Myocyte (in vitro differentiated cells): ENCODE data around the gene TROAP. TPM values are rescaled to one million over a fixed set of nuclear protein-coding genes. Genes with fewer than 3 reads are reported as not detected.
"Not testable (repeated sequence)": the region's sequence is repeated elsewhere in the genome, so short reads cannot be mapped to it uniquely, and the experiment has no call there.

Experiments
- DNase-seq: peaks from one replicate; pipeline ENCODE4 v3.0.0-alpha.2; 2012; ENCODE audit warnings: low read depth
- total RNA-seq: library from RNA; depleted of rRNA; stranded (reverse); fragments of >200 nt; gene quantifications from 2 replicates; pipeline ENCODE4 v1.2.3, GENCODE V29; 2014

Gene TROAP
- total RNA-seq, 1 donor from 2014 or later, result 1.1 TPM

DNA sequence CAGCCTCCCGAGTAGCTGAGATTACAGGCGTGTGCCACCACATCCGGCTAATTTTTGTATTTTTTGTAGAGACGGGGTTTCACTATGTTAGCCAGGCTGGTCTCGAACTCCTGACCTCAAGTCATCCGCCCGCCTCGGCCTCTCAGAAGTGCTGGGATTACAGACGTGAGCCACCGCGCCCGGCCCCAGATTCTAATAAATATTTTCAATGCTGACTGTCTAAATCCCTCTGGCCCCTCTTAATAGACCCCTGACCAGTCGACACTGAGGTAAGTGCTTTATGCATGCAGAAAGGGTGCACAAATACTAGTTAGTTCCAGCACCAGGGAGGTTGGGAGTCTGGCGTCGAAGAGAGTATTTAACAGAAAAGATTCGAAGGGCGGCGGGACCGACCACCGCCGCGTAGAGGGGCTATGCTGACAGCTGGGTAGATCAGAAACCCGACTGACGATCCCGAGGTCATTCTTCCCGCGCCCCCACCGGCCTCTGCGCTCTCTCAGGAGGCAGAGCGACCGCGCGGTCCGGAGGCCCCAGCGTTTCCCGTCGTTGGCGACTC, 43.1 kb downstream of the TROAP start:
- no peak for DNase-seq

DNA sequence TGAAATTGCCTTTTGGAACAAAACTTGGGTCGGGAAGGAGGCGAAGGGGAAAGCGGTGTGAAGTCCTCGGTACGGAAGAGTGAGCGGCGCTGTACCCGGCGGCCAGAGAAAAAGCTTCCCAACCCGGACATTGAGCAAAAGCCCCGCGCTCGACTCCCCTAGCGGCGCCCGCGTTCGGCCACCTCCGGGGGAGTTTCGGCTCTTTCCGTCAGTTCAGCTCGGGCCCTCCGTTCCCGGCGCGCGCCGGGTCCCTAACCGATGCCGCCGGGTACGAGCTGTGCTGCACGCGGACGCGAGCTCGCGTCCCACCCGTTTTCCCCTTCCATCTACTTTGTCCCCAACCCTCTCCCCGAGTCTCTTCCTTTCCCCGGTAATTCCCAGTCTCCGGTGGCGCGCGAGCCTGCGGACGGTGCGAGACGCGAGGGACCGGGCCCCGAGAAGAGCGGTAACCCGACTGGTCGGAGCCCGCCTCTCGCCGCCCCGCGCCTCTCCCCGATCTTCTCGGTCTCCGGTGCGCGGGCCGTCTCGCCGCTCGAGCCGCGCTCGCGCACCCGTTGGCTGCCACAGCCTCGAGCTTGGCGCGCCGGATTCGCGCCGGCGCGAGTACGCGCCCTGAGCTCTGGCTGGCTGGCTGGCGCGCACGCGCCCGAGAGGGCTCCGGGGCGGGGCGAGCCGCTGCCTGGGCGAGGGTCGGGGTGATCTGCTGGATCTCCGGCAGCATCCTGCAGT, 43.8 kb downstream of the TROAP start:
- peak; percentile 94 for DNase-seq

DNA sequence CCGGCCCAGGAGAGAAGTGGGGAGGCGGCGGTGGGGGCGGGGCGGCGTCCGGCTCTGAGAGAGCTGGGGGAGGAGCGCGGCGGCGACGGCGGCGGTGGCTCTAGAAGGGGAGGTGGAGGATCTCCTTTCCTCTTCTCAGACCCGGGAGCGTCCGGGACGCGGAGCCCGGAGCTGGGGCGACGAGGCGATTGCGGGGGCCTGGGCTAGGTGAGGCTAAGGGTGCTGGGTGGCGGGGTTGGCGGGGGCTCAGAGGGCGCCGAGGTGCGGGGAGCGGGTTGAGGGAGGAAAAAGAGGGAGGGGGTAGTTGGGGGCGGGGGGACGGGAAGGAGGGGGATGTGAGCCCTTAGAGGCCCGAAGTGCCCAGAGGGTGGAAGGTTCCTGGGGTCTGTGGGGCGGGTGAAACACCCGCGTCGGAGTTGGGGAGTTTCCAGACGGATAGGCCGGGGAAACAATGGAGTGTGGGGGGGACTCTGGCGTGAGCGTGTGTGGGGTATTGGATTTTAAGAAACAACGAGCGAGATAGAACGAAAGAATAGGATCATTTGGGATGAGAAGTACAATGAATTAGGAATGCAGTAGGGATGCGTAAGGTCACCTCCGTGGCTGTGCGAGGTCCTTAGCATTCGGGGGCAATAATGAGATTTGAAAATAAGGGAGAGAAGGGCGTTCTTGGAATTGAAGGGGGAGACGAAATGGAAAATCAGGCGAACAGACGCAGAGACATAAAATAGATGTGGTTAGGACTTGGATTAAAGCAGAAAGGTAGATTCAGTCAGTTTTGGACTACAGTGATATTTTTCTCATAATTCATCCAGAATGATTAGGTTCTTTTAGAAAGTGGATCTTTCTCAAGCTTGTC, 44.6 kb downstream of the TROAP start, which contains the start of gene SPATS2:
Gene SPATS2 (plus strand): TSS at position 82 of the 859 bp plus-strand sequence. CDS start 93,551 bp downstream, outside the sequence.
- no peak for DNase-seq

DNA sequence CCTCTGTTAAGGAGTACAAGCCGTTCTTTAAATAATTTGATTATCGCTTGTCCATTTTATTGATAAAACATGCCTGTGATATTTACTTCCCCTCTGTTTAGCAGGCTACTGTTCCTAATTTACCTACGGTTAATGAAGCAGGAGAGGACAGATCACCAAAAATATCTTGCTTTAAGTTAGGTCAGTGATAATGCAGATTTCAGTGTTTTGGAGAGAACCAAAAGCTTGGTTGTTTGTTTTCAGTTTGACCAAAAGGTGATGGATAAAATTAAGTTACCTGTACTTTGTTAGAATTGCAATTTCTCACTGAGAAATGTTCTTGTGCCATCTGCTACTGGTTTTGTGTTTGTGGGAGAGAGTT, 45.2 kb downstream of the TROAP start:
- DNase-seq, result no peak

DNA sequence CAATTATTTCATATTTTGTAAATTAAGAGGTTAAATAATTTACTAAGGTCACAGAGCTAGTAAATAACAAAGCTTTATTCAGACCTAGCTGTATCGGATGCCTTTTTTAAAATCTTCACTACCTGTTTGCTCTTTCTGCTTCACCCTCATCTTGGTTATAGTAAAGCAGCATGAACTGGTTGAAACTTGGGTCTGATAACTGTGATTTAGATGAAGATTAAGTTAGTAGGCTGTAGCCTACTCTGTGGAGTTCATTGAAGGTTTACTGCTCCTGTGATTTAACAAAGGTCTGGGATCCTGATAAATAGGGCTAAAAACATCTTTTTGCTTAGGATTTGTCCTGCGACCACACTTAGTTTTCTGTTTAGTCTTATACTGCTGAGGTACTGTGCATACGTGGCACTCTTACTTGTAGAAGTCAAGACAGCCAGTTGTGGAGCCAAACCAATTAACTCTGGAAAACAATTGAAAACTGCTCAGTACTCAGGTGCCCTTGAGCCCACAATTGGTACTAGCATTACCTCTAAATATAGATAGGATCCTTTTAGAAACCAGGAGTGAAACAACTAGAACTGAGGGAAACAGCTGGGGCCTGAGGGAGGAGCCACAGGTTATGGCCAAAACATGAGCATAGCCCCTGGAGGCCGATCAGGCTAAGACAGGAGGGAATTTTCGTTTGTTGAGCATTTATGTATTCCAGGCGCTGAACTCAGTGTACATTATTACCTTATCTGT, 46.5 kb downstream of the TROAP start:
- DNase-seq, result peak; percentile 77

DNA sequence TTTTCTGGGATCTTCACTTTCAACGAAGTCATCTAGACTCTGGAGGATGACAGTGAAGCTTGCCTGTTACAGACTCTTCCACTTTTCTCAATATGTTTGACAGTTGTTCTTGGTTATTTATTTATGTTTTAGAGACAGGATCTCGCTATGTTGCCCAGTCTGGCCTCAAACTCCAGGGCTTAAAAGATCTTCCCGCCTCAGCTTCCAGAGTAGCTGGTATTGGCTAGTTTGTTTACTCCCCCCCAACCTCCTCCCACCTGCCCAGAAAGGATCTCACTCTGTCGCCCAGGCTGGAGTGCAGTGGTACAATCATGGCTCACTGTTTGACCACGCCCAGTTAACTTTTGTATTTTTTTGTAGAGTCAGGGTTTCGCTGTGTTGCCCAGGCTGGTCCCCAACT, 47.5 kb downstream of the TROAP start:
- no peak for DNase-seq

DNA sequence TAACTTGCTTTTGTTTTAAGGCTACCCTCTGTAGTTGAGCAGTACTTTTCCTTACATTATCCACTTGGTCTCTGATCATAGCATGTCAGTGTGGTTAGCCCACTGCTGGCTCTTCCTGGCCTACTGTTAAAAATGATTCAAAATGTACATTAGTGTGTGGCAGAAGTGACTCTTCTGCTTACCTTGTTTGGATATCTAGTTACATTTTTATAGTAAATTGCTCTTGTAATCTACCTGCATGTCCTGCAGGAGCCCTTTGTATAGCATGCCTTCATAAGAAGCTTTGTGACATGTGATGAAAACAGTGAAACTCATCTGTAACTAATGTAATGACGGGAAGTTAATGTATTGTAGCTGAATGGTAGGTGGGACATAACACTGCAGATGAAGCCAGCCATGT, 52.4 kb downstream of the TROAP start:
- DNase-seq, result no peak

DNA sequence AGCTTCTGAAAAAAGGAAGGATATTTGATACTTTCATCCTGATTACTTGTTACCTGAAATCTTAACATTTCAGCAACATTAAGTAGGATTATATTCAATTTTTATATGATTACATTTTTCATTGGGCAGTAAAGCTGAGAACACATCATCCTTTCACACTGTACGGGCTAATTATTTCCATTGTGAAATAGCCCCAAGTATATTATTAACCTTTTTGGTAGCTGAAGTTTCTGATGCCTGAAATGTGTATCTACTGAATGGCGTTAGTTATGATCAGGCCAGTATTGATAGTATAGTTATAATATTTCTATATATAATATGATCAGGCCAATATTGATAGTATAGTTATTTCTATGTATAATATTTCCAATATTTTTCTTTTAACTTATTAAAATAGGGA, 54.3 kb downstream of the TROAP start:
- no peak for DNase-seq

DNA sequence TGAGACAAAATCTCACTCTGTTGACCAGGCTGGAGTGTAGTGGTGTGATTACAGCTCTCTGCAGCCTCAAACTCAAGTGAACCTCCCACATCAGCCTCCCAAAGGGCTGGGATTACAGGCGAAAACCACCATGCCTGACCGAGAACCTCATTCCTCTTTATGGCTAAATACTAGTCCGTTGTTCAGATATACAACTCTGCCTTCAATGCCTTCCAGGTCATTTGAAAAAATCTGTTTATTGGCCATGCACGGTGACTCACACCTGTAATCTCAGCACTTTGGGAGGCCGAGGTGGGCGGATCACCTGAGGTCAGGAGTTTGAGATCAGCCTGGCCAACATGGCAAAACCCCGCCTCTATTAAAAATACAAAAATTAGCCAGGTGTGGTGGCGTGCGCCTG, 57.1 kb downstream of the TROAP start:
- not testable (repeated sequence) for DNase-seq

Other genes starting within 250 kb of the TROAP start
- 0.21 and 0.27 TPM in 2 replicates for gene DHH, start 228.5 kb upstream of the TROAP start, total RNA-seq
- gene LMBR1L, start 212.4 kb upstream of the TROAP start, total RNA-seq, result 27.0 and 27.5 TPM in 2 replicates
- gene TUBA1B, start 191.9 kb upstream of the TROAP start, total RNA-seq, result 1,860 and 2,094 TPM in 2 replicates
- gene TUBA1A, start 134.2 kb upstream of the TROAP start, total RNA-seq, result 2,694 and 2,699 TPM in 2 replicates
- 547 and 595 TPM in 2 replicates for gene TUBA1C, start 58.2 kb upstream of the TROAP start, total RNA-seq
- gene PRPH, start 28.1 kb upstream of the TROAP start, total RNA-seq, result 0.05 TPM in 1 of 2 replicates, not detected in the other
- gene C1QL4, start 13.9 kb downstream of the TROAP start, total RNA-seq, result 37.7 and 119 TPM in 2 replicates
- 0.62 and 1.0 TPM in 2 replicates for gene DNAJC22, start 23.6 kb downstream of the TROAP start, total RNA-seq
- 41.9 and 43.0 TPM in 2 replicates for gene SPATS2, start 44.2 kb downstream of the TROAP start, total RNA-seq
- 8.9 and 11.9 TPM in 2 replicates for gene KCNH3, start 215.8 kb downstream of the TROAP start, total RNA-seq
- 72.1 and 98.1 TPM in 2 replicates for gene MCRS1, start 244.9 kb downstream of the TROAP start, total RNA-seq